GM12878 (cell line): ENCODE results near the gene CES3. TPM values are rescaled to one million over a fixed set of nuclear protein-coding genes. Genes with fewer than 3 reads are reported as not detected.

Source experiments
- BRCA1 ChIP-seq: IDR thresholded peaks from 2 replicates; pipeline ENCODE4 v1.6.1; 2011; ENCODE audit warnings: low read depth, low read length, improper control_type of control experiment
- CHD1 ChIP-seq: IDR thresholded peaks from 2 replicates; pipeline ENCODE4 v1.6.1; 2012; ENCODE audit warnings: low read depth, low read length, improper control_type of control experiment
- FOS ChIP-seq: IDR thresholded peaks from 3 replicates; pipeline ENCODE4 v1.6.1; 2011; ENCODE audit warnings: borderline replicate concordance; ENCODE audit not compliant: insufficient read length; ENCODE audit errors: extremely low read depth
- JUNB ChIP-seq: IDR thresholded peaks from 2 replicates; pipeline ENCODE4 v1.6.1; 2016; ENCODE audit warnings: antibody characterized with exemption, mild to moderate bottlenecking
- KAT2A ChIP-seq: conservative IDR thresholded peaks from 2 replicates; pipeline ENCODE4 v1.6.1; 2011; ENCODE audit warnings: low read depth, low read length; ENCODE audit not compliant: control insufficient read depth
- REST ChIP-seq: IDR thresholded peaks from 2 replicates; pipeline ENCODE4 v1.6.1; 2012; ENCODE audit warnings: mild to moderate bottlenecking, low read depth, low read length
- TARDBP ChIP-seq: IDR thresholded peaks from 2 replicates; pipeline ENCODE4 v1.6.1; 2016; ENCODE audit warnings: borderline replicate concordance
- TCF12 ChIP-seq: IDR thresholded peaks from 2 replicates; pipeline ENCODE4 v1.6.1; 2011; ENCODE audit warnings: low read depth, mild to moderate bottlenecking, low read length
- polyA plus RNA-seq, 11 experiments: library from polyadenylated mRNA; depleted of rRNA in 4 of 11; unstranded in 6 of 11; stranded (reverse) in 5 of 11; fragments of >200 nt; fragmentation: Nextera tagmentation in 4 of 11; fragmentation: Illumina TruSeq in 1 of 11; extraction: Ambion mirVana in 4 of 11; extraction: Trizol in 1 of 11; gene quantifications; 1 replicate in 1 of 11; 2 replicates in 10 of 11; pipeline versions ENCODE4 v1.2.1 to v1.2.3, GENCODE V29; 2011 to 2016; ENCODE audit warnings: inconsistent platforms in 2 of 11, missing spikeins in 2 of 11, low read depth in 1 of 11
- total RNA-seq, 4 experiments: library from RNA; depleted of rRNA in 3 of 4; stranded (reverse); fragments of >200 nt in 3 of 4; fragmentation: Illumina TruSeq in 1 of 4; extraction: Trizol in 1 of 4; gene quantifications; 2 replicates each; pipeline versions ENCODE4 v1.2.1 to v1.2.3, GENCODE V29; 2013 to 2021
- TF ChIP-seq, protein P1 (sequence below): fragments of 450-650 bp; formaldehyde crosslinking; IDR thresholded peaks from 2 replicates; pipeline ENCODE4 v1.5.0; 2022; ENCODE audit warnings: mild to moderate bottlenecking, missing genetic modification characterization

CES3 gene
- total and polyA plus RNA-seq, 10 of the 15 experiments (the other 5 are each of a cell fraction or from before 2014, with no cell fraction given): 0.09 to 3.1 (median 0.76) TPM

- no peak for TF ChIP-seq REST
- TF ChIP-seq, protein P1, sequence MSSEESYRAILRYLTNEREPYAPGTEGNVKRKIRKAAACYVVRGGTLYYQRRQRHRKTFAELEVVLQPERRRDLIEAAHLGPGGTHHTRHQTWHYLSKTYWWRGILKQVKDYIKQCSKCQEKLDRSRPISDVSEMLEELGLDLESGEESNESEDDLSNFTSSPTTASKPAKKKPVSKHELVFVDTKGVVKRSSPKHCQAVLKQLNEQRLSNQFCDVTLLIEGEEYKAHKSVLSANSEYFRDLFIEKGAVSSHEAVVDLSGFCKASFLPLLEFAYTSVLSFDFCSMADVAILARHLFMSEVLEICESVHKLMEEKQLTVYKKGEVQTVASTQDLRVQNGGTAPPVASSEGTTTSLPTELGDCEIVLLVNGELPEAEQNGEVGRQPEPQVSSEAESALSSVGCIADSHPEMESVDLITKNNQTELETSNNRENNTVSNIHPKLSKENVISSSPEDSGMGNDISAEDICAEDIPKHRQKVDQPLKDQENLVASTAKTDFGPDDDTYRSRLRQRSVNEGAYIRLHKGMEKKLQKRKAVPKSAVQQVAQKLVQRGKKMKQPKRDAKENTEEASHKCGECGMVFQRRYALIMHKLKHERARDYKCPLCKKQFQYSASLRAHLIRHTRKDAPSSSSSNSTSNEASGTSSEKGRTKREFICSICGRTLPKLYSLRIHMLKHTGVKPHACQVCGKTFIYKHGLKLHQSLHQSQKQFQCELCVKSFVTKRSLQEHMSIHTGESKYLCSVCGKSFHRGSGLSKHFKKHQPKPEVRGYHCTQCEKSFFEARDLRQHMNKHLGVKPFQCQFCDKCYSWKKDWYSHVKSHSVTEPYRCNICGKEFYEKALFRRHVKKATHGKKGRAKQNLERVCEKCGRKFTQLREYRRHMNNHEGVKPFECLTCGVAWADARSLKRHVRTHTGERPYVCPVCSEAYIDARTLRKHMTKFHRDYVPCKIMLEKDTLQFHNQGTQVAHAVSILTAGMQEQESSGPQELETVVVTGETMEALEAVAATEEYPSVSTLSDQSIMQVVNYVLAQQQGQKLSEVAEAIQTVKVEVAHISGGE (CRISPR knock-in tag): no peak
- no peak for TF ChIP-seq TCF12
- TF ChIP-seq KAT2A: no peak
- no peak for TF ChIP-seq TARDBP
- no peak for TF ChIP-seq FOS
- no peak for TF ChIP-seq JUNB
- no peak for TF ChIP-seq CHD1
- TF ChIP-seq BRCA1: no peak
Observed at GRCh38 chr16:66947302-66948065, 13.6 kb upstream of the CES3 start (continued).
